K562 (cell line): ENCODE data around the gene WTIP. TPM values are rescaled to one million over a fixed set of nuclear protein-coding genes. Genes with fewer than 3 reads are reported as not detected.
"Not testable (repeated sequence)": the region's sequence is repeated elsewhere in the genome, so short reads cannot be mapped to it uniquely, and the experiment has no call there.

ENCODE experiments used
- ATAC-seq: fragments of 200-7000 bp; cut with Tn5 transposase; 3 replicates; pipeline ENCODE4 v1.9.1; 2020; ENCODE audit warnings: moderate library complexity
- BruUV-seq: library from RNA; stranded (reverse); fragments of 400-500 nt; replicated peaks from 2 replicates; lab custom pipeline; 2021; lab: Mats Ljungman, UMichigan
- CTCF ChIA-PET: fragments of 300-600 bp; formaldehyde crosslinking; extraction: SDS; loops from one replicate; lab custom pipeline; 2021; ENCODE audit warnings: low intra/inter-chr PET ratio; lab: Yijun Ruan, JAX
- POLR2A ChIA-PET: fragments of 300-600, 350-650 bp; sonication (Branson Sonifier 250); formaldehyde crosslinking; extraction: SDS; loops from one replicate; lab custom pipeline; 2021; ENCODE audit warnings: antibody characterized with exemption, inconsistent platforms; lab: Yijun Ruan, JAX
- DNase-seq, 4 experiments: peaks; one replicate each; pipeline versions ENCODE4 v3.0.0 to v3.0.0-alpha.2; 2011 to 2018; ENCODE audit warnings: low spot score in 3 of 4, mixed read lengths in 3 of 4; ENCODE audit errors: extremely low read depth in 1 of 4
- FAIRE-seq: peaks from 2 replicates; lab custom pipeline; 2011; peaks lifted over from hg19 to GRCh38; lab: Jason Lieb, UNC
- H2AFZ ChIP-seq: 2 replicates; pipeline ENCODE4 v1.6.0; 2011; ENCODE audit warnings: low read depth, low read length, control low read depth, inconsistent platforms
- H3K27ac ChIP-seq: fragments of 200-600 bp; 3 replicates; pipeline ENCODE4 v1.8.0; 2011; ENCODE audit warnings: low read depth, mild to moderate bottlenecking, control low read depth, inconsistent platforms, low read length, moderate library complexity, mixed read lengths; ENCODE audit errors: extremely low read depth
- H3K27me3 ChIP-seq, 2 experiments: fragments of 300-600 bp in 1 of 2; 2 replicates in 1 of 2; 3 replicates in 1 of 2; pipeline versions ENCODE4 v1.6.0 to v1.8.0; 2011; ENCODE audit warnings: inconsistent platforms in 2 of 2, low read length in 2 of 2, mild to moderate bottlenecking in 1 of 2, mixed read lengths in 1 of 2, moderate library complexity in 1 of 2; ENCODE audit not compliant: control insufficient read depth in 2 of 2, insufficient read depth in 2 of 2
- H3K36me3 ChIP-seq: fragments of 300-600 bp; 3 replicates; pipeline ENCODE4 v1.8.0; 2011; ENCODE audit warnings: mild to moderate bottlenecking, low read length, inconsistent platforms; ENCODE audit not compliant: control insufficient read depth, insufficient read depth
- H3K4me1 ChIP-seq, 2 experiments: fragments of 200-600 bp in 1 of 2; replicated peaks in 1 of 2; 2 replicates in 1 of 2; 3 replicates in 1 of 2; pipeline versions ENCODE4 v1.5.1 to v1.8.0; 2011; ENCODE audit warnings: inconsistent platforms in 2 of 2, low read length in 2 of 2, mild to moderate bottlenecking in 1 of 2, mixed read lengths in 1 of 2, moderate library complexity in 1 of 2; ENCODE audit not compliant: control insufficient read depth in 2 of 2, insufficient read depth in 2 of 2
- H3K4me2 ChIP-seq: 2 replicates; pipeline ENCODE4 v1.6.1; 2011; ENCODE audit warnings: low read length, control low read depth, inconsistent platforms, mixed read lengths; ENCODE audit not compliant: insufficient read depth
- H3K4me3 ChIP-seq: fragments of 200-600 bp; sonication (generic), shearing (Covaris generic); 2 replicates; pipeline ENCODE4 v1.5.1; 2016; ENCODE audit warnings: control low read depth, inconsistent platforms
- H3K79me2 ChIP-seq: fragments of 200-600 bp; 3 replicates; pipeline ENCODE4 v1.8.0; 2011; ENCODE audit warnings: low read length, inconsistent platforms; ENCODE audit not compliant: control insufficient read depth, insufficient read depth
- H3K9ac ChIP-seq, 2 experiments: 2 replicates each; pipeline versions ENCODE4 v1.6.0 to v1.6.1; 2011; ENCODE audit warnings: low read depth in 2 of 2, low read length in 2 of 2, control low read depth in 1 of 2, inconsistent platforms in 1 of 2, mild to moderate bottlenecking in 1 of 2, mixed read lengths in 1 of 2; ENCODE audit not compliant: insufficient read depth in 1 of 2
- H3K9me1 ChIP-seq: one replicate; pipeline ENCODE4 v1.6.0; 2011; ENCODE audit warnings: inconsistent platforms, mild to moderate bottlenecking, low read length, moderate library complexity; ENCODE audit not compliant: control insufficient read depth, insufficient read depth
- H3K9me3 ChIP-seq: replicated peaks from 2 replicates; pipeline ENCODE4 v1.5.1; 2011; ENCODE audit warnings: low read depth, low read length, inconsistent platforms; ENCODE audit not compliant: control insufficient read depth, insufficient read depth
- H4K20me1 ChIP-seq: replicated peaks from 2 replicates; pipeline ENCODE4 v1.6.1; 2011; ENCODE audit warnings: low read length, inconsistent platforms, mixed read lengths; ENCODE audit not compliant: control insufficient read depth, insufficient read depth
- NBN ChIP-seq: fragments of 450-650 bp; IDR thresholded peaks from 2 replicates; pipeline ENCODE4 v1.6.1; 2016; ENCODE audit warnings: low read depth, mild to moderate bottlenecking
- SMARCB1 ChIP-seq: IDR thresholded peaks from 2 replicates; pipeline ENCODE4 v1.6.1; 2011; ENCODE audit warnings: improper control_type of control experiment, low read depth; ENCODE audit not compliant: insufficient read length
- SRSF9 ChIP-seq: fragments of 200-400 bp; formaldehyde crosslinking; IDR thresholded peaks from 2 replicates; pipeline ENCODE4 v1.6.1; 2017; ENCODE audit warnings: low read depth, low read length, borderline replicate concordance
- ZNF140 ChIP-seq: fragments of 250-450 bp; sonication (Bioruptor Pico); IDR thresholded peaks from 2 replicates; pipeline ENCODE4 v1.8.0; 2021; ENCODE audit warnings: moderate library complexity, mild to moderate bottlenecking, inconsistent platforms
- WGBS: fragments of 100-300 bp; shearing (Covaris generic); methylation state at CpG from one replicate; pipeline ENCODE4 v1.1.6; 2016; ENCODE audit warnings: low coverage, mixed read lengths; ENCODE audit not compliant: insufficient coverage; ENCODE audit errors: missing lambda C conversion rate; 5-methylcytosine and 5-hydroxymethylcytosine counted together
- in situ Hi-C: fragments of 300-500 bp; cut with MboI; formaldehyde crosslinking; loops from 4 replicates; pipeline ENCODE4 v1.15.0; 2018; ENCODE audit warnings: inconsistent platforms, mixed read lengths
- intact Hi-C: fragments of 100-400 bp; cut with micrococcal nuclease; formaldehyde crosslinking; loops from 2 replicates; pipeline ENCODE4 v1.14.2; 2022
- polyA plus RNA-seq, 8 experiments: library from polyadenylated mRNA; depleted of rRNA in 4 of 8; stranded (reverse) in 5 of 8; unstranded in 3 of 8; fragments of >200 nt; fragmentation: Nextera tagmentation in 2 of 8; fragmentation: Illumina TruSeq in 1 of 8; extraction: Ambion mirVana in 2 of 8; extraction: Trizol in 1 of 8; gene quantifications; 2 replicates each; pipeline versions ENCODE4 v1.2.1 to v1.2.3, GENCODE V29; 2011 to 2014; ENCODE audit warnings: inconsistent platforms in 1 of 8, missing spikeins in 1 of 8
- total RNA-seq, 7 experiments: library from RNA; depleted of rRNA in 6 of 7; stranded (reverse); fragments of >200 nt in 6 of 7; fragmentation: Illumina TruSeq in 2 of 7; extraction: Trizol in 2 of 7; gene quantifications; 2 replicates each; pipeline versions ENCODE4 v1.2.1 to v1.2.3, GENCODE V29; 2011 to 2021; ENCODE audit warnings: low replicate concordance in 1 of 7
- TF ChIP-seq, protein P1 (sequence below), 2 experiments: fragments of 250-450 bp in 1 of 2; fragments of 450-650 bp in 1 of 2; sonication (Bioruptor Pico) in 1 of 2; IDR thresholded peaks; 2 replicates each; pipeline versions ENCODE4 v1.6.1 to v1.8.0; 2016 to 2021; ENCODE audit warnings: mild to moderate bottlenecking in 2 of 2, moderate library complexity in 2 of 2, missing compliant biosample characterization in 1 of 2, missing genetic modification characterization in 1 of 2
- TF ChIP-seq, protein P2 (sequence below): fragments of 250-450 bp; sonication (Bioruptor Pico); IDR thresholded peaks from 2 replicates; pipeline ENCODE4 v1.5.0; 2021
- TF ChIP-seq, protein P3 (sequence below): fragments of 150-350 bp; IDR thresholded peaks from 2 replicates; pipeline ENCODE4 v1.6.1; 2014; ENCODE audit warnings: low read depth, mild to moderate bottlenecking, low read length, borderline replicate concordance

WTIP gene
- total and polyA plus RNA-seq, 9 of the 15 experiments (the other 6 are each of a cell fraction or from before 2014, with no cell fraction given), result under 0.01 to 0.54 (median 0.27) TPM; not detected in 1

DNA sequence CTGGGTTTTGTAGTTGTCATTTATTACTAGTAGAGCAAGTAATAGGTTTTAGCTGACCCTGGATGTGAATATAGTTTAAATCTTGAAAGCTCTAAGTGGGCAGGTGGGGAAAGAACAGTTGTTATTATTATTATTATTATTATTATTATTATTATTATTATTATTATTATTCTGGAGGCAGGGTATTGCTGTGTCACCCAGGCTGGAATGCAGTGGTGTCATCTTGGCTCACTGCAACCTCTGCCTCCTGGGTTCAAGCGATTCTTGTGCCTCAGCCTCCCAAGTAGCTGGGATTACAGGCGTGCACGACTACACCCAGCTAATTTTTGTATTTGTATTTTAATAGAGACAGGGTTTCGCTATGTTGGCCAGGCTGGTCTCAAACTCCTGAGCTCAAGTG lies 3.1 kb upstream of the WTIP start:
- H3K9me3 ChIP-seq, H3K4me1 ChIP-seq, H3K9ac ChIP-seq, H3K4me3 ChIP-seq, FAIRE-seq, H3K9me1 ChIP-seq, BruUV-seq, H3K27ac ChIP-seq, DNase-seq, ATAC-seq, CTCF ChIA-PET, H3K36me3 ChIP-seq, H3K4me2 ChIP-seq, in situ Hi-C loops, H4K20me1 ChIP-seq, intact Hi-C loops, H2AFZ ChIP-seq, H3K27me3 ChIP-seq, H3K79me2 ChIP-seq: not testable (repeated sequence)
- 50% methylated on average over 4 of the region's 4 CpGs for WGBS
- POLR2A ChIA-PET, result interaction anchor here (0.6 to 1.6 kb wide), 2 partner anchors 12 to 16 kb away, joined by 3 to 5 read pairs; no protein-coding TSS in a partner anchor

DNA sequence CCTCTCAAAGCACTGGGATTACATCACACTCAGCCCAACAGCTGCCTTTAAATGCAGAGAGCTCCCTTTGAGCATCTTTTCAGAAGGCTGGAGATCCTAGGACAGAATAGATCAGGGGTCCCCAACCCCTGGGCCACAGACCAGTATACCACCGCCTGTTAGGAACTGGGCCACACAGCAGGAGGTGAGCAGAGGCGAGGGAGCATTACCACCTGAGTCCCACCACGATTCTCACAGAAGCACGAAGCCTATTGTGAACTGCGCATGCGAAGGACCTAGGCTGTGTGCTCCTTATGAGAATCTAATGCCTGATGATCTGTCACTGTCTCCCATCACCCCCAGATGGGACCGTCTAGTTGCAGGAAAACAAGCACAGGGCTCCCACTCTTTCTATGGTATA lies 2.2 kb upstream of the WTIP start:
- BruUV-seq, result no TSS peak
- ChIA-PET CTCF (no interaction called here), POLR2A (interaction anchor here (0.7 kb wide), 1 partner anchor 120 kb away, joined by 4 read pairs; no protein-coding TSS in a partner anchor)
- Histone ChIP-seq H3K27ac (no peak overlapping the region), H3K9ac (no peak overlapping the region), H3K4me3 (no peak overlapping the region), H3K4me2 (no peak overlapping the region), H4K20me1 (no peaks in the 10 kb centered on the region), H3K79me2 (no peaks in the 10 kb centered on the region), H2AFZ (no peak overlapping the region), H3K36me3 (no peaks in the 10 kb centered on the region), H3K9me1 (no peaks in the 10 kb centered on the region), H3K27me3 (peaks cover 0 to 9% of the 10 kb centered on the region in 2 experiments; a peak in 2 of 5 replicates), H3K4me1 (no peaks in the 10 kb centered on the region; a peak in 2 of 5 replicates), H3K9me3 (no peaks in the 10 kb centered on the region)
- 40% methylated on average over 7 of the region's 7 CpGs for WGBS
- intact Hi-C loops (no loop called here), in situ Hi-C loops (no loop called here)
- FAIRE-seq (no peak), ATAC-seq (no peak), DNase-seq (no peak)
- TF ChIP-seq, protein P1, sequence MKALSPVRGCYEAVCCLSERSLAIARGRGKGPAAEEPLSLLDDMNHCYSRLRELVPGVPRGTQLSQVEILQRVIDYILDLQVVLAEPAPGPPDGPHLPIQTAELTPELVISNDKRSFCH (CRISPR knock-in tag; IDR thresholded peaks at IDR 0.05), result no peak
- TF ChIP-seq, protein P1 (tag; IDR thresholded peaks at IDR 0.05), result no peak
- no peak for TF ChIP-seq ZNF140
- no peak for TF ChIP-seq NBN
- TF ChIP-seq SRSF9, result no peak
- TF ChIP-seq, protein P2, sequence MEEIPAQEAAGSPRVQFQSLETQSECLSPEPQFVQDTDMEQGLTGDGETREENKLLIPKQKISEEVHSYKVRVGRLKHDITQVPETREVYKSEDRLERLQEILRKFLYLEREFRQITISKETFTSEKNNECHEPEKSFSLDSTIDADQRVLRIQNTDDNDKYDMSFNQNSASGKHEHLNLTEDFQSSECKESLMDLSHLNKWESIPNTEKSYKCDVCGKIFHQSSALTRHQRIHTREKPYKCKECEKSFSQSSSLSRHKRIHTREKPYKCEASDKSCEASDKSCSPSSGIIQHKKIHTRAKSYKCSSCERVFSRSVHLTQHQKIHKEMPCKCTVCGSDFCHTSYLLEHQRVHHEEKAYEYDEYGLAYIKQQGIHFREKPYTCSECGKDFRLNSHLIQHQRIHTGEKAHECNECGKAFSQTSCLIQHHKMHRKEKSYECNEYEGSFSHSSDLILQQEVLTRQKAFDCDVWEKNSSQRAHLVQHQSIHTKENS (CRISPR knock-in tag), result no peak
- TF ChIP-seq, protein P3, sequence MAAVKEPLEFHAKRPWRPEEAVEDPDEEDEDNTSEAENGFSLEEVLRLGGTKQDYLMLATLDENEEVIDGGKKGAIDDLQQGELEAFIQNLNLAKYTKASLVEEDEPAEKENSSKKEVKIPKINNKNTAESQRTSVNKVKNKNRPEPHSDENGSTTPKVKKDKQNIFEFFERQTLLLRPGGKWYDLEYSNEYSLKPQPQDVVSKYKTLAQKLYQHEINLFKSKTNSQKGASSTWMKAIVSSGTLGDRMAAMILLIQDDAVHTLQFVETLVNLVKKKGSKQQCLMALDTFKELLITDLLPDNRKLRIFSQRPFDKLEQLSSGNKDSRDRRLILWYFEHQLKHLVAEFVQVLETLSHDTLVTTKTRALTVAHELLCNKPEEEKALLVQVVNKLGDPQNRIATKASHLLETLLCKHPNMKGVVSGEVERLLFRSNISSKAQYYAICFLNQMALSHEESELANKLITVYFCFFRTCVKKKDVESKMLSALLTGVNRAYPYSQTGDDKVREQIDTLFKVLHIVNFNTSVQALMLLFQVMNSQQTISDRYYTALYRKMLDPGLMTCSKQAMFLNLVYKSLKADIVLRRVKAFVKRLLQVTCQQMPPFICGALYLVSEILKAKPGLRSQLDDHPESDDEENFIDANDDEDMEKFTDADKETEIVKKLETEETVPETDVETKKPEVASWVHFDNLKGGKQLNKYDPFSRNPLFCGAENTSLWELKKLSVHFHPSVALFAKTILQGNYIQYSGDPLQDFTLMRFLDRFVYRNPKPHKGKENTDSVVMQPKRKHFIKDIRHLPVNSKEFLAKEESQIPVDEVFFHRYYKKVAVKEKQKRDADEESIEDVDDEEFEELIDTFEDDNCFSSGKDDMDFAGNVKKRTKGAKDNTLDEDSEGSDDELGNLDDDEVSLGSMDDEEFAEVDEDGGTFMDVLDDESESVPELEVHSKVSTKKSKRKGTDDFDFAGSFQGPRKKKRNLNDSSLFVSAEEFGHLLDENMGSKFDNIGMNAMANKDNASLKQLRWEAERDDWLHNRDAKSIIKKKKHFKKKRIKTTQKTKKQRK, result no peak
- TF ChIP-seq SMARCB1, result no peak
